Mesenchymal stem cell (in vitro differentiated cells and primary cell): ENCODE measurements around the gene RAET1L.
A peak's percentile ranks its signal among the peaks of the same experiment; 100 is the strongest.
"Not testable (repeated sequence)": the region's sequence is repeated elsewhere in the genome, so short reads cannot be mapped to it uniquely, and the experiment has no call there.

Experiments
- DNase-seq: peaks from one replicate; pipeline ENCODE4 v3.0.0-alpha.2; 2013
- H2AFZ ChIP-seq: one replicate; pipeline ENCODE4 v1.6.1; 2013; ENCODE audit warnings: low read depth, mild to moderate bottlenecking, control low read depth, inconsistent platforms, low read length, moderate library complexity
- H2AK5ac ChIP-seq: 2 replicates; pipeline ENCODE4 v1.6.1; 2013; ENCODE audit warnings: low read length, moderate library complexity, mild to moderate bottlenecking, inconsistent platforms; ENCODE audit not compliant: severe bottlenecking
- H2BK120ac ChIP-seq: one replicate; pipeline ENCODE4 v1.6.1; 2013; ENCODE audit warnings: low read depth, mild to moderate bottlenecking, inconsistent platforms, low read length, moderate library complexity
- H2BK12ac ChIP-seq, 2 experiments: one replicate each; pipeline ENCODE4 v1.6.1; 2013; ENCODE audit warnings: inconsistent platforms in 2 of 2, low read length in 2 of 2, mild to moderate bottlenecking in 2 of 2, moderate library complexity in 2 of 2, control low read depth in 1 of 2
- H2BK15ac ChIP-seq: one replicate; pipeline ENCODE4 v1.6.1; 2013; ENCODE audit warnings: mild to moderate bottlenecking, low read depth, inconsistent platforms; ENCODE audit not compliant: poor library complexity, severe bottlenecking
- H2BK5ac ChIP-seq: 2 replicates; pipeline ENCODE4 v1.6.1; 2013; ENCODE audit warnings: low read depth, mild to moderate bottlenecking, low read length, control low read depth, inconsistent platforms; ENCODE audit not compliant: poor library complexity, severe bottlenecking
- H3K14ac ChIP-seq, 2 experiments: one replicate each; pipeline ENCODE4 v1.6.1; 2013; ENCODE audit warnings: inconsistent platforms in 2 of 2, low read length in 2 of 2, control low read depth in 1 of 2, mild to moderate bottlenecking in 1 of 2, moderate library complexity in 1 of 2
- H3K18ac ChIP-seq, 2 experiments: one replicate each; pipeline ENCODE4 v1.6.1; 2013; ENCODE audit warnings: inconsistent platforms in 2 of 2, low read length in 2 of 2, control low read depth in 1 of 2, low read depth in 1 of 2, mild to moderate bottlenecking in 1 of 2
- H3K23ac ChIP-seq, 2 experiments: one replicate each; pipeline ENCODE4 v1.6.1; 2013; ENCODE audit warnings: inconsistent platforms in 2 of 2, low read length in 2 of 2, mild to moderate bottlenecking in 2 of 2, moderate library complexity in 2 of 2, control low read depth in 1 of 2
- H3K27ac ChIP-seq: 2 replicates; pipeline ENCODE4 v1.5.1; 2013; ENCODE audit warnings: mild to moderate bottlenecking, moderate library complexity, low read length, control low read depth, inconsistent platforms; ENCODE audit not compliant: poor library complexity, severe bottlenecking
- H3K27me3 ChIP-seq, 2 experiments: 2 replicates each; pipeline versions ENCODE4 v1.6.1 to v1.7.0; 2013; ENCODE audit warnings: low read length in 2 of 2, mild to moderate bottlenecking in 2 of 2, moderate library complexity in 2 of 2, control low read depth in 1 of 2, inconsistent platforms in 1 of 2; ENCODE audit not compliant: control insufficient read depth in 1 of 2, insufficient read depth in 1 of 2
- H3K36me3 ChIP-seq, 2 experiments: 2 replicates each; pipeline versions ENCODE4 v1.6.1 to v1.7.0; 2013; ENCODE audit warnings: low read length in 2 of 2, control low read depth in 1 of 2, inconsistent platforms in 1 of 2, low read depth in 1 of 2, mild to moderate bottlenecking in 1 of 2; ENCODE audit not compliant: insufficient read depth in 2 of 2, control insufficient read depth in 1 of 2
- H3K4ac ChIP-seq, 2 experiments: one replicate each; pipeline ENCODE4 v1.6.1; 2013; ENCODE audit warnings: inconsistent platforms in 2 of 2, low read length in 2 of 2, mild to moderate bottlenecking in 2 of 2, moderate library complexity in 2 of 2, control low read depth in 1 of 2, low read depth in 1 of 2
- H3K4me1 ChIP-seq: 2 replicates; pipeline ENCODE4 v1.6.1; 2013; ENCODE audit warnings: low read depth, low read length, control low read depth; ENCODE audit not compliant: control insufficient read depth, insufficient read depth
- H3K4me2 ChIP-seq: 2 replicates; pipeline ENCODE4 v1.6.1; 2013; ENCODE audit warnings: low read length, mild to moderate bottlenecking, inconsistent platforms; ENCODE audit not compliant: poor library complexity, severe bottlenecking
- H3K4me3 ChIP-seq, 2 experiments: 2 replicates each; pipeline versions ENCODE4 v1.5.1 to v1.7.0; 2013; ENCODE audit warnings: low read length in 2 of 2, mild to moderate bottlenecking in 2 of 2, control low read depth in 1 of 2, low read depth in 1 of 2; ENCODE audit not compliant: insufficient read depth in 1 of 2
- H3K79me1 ChIP-seq: replicated peaks from 2 replicates; pipeline ENCODE4 v1.6.1; 2013; ENCODE audit warnings: mild to moderate bottlenecking, control low read depth, low read length, inconsistent platforms; ENCODE audit not compliant: poor library complexity, severe bottlenecking
- H3K9ac ChIP-seq: 2 replicates; pipeline ENCODE4 v1.7.0; 2013; ENCODE audit warnings: mild to moderate bottlenecking, low read length, moderate library complexity
- H3K9me3 ChIP-seq: 2 replicates; pipeline ENCODE4 v1.7.0; 2013; ENCODE audit warnings: mild to moderate bottlenecking, low read length; ENCODE audit not compliant: control insufficient read depth
- H4K8ac ChIP-seq: one replicate; pipeline ENCODE4 v1.6.1; 2013; ENCODE audit warnings: inconsistent platforms, mild to moderate bottlenecking, low read length, moderate library complexity
- H4K91ac ChIP-seq: one replicate; pipeline ENCODE4 v1.6.1; 2013; ENCODE audit warnings: mild to moderate bottlenecking, low read length, inconsistent platforms
- WGBS: methylation state at CpG from one replicate; pipeline ENCODE4 v1.1.7; 2013; ENCODE audit warnings: mixed read lengths; 5-methylcytosine and 5-hydroxymethylcytosine counted together

The RAET1L gene

DNA sequence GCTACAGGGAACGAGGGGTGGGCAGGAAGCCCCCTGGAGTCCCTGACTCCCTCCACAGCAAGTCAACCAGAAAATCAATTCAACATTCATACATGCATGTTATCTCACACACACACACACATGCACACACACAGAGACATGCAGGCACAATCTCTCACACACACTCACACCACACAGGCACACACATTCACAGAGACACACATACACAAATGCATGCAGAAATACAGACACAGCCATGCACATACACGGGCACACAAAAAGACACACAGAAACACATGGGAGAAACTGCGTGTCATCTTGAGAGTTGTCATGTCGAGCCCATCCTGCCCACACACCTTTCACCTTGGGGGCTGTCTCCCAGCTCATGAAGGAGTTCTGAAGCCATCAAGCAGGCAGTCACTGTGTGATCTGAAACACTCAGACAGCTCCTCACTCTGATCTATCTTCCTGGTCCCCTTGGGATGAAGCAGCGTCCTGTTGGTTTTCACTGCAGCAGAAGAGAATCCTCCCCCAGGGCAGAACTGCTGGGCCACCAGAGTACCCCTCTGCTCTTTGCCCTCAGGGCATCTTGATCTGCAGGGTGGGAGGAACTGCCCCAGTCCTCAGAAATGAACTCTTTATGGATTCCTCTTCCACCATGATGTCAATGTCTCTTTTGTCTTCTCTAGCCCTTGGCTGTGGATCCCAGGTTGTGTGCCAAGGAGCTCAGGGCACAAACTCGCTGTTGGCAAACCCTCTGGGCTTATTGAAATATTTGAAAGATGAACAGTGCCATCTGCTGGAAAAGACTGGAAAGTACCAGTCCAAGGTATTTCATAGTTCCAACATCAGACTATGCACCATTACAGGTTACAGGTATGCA is 8.8 kb downstream of the RAET1L start:
- H2BK12ac ChIP-seq: peak overlapping the region in 1 of 2 experiments; percentile 11
- H4K8ac ChIP-seq: no peak overlapping the region
- no peaks in the 10 kb centered on the region for H3K4me1 ChIP-seq
- no peak overlapping the region for H2BK120ac ChIP-seq
- H3K9ac ChIP-seq: no peak overlapping the region
- no peak overlapping the region for H3K23ac ChIP-seq
- no peak overlapping the region for H2AFZ ChIP-seq
- no peak overlapping the region for H3K27ac ChIP-seq
- no peak overlapping the region for H3K4me3 ChIP-seq
- peak; percentile 65 for DNase-seq
- no peak overlapping the region for H2AK5ac ChIP-seq
- H3K18ac ChIP-seq: no peak overlapping the region
- peak overlapping the region in 1 of 2 experiments; percentile 55 for H3K14ac ChIP-seq
- H4K91ac ChIP-seq: no peak overlapping the region
- H3K79me1 ChIP-seq: no peaks in the 10 kb centered on the region
- H3K4ac ChIP-seq: no peak overlapping the region
- no peaks in the 10 kb centered on the region for H3K9me3 ChIP-seq
- H3K36me3 ChIP-seq: no peaks in the 10 kb centered on the region
- H2BK5ac ChIP-seq: no peak overlapping the region
- no peak overlapping the region for H2BK15ac ChIP-seq
- WGBS: 24% methylated on average over 6 of the region's 6 CpGs
- peaks cover 61 to 70% of the 10 kb centered on the region in 2 experiments for H3K27me3 ChIP-seq
- no peak overlapping the region for H3K4me2 ChIP-seq

DNA sequence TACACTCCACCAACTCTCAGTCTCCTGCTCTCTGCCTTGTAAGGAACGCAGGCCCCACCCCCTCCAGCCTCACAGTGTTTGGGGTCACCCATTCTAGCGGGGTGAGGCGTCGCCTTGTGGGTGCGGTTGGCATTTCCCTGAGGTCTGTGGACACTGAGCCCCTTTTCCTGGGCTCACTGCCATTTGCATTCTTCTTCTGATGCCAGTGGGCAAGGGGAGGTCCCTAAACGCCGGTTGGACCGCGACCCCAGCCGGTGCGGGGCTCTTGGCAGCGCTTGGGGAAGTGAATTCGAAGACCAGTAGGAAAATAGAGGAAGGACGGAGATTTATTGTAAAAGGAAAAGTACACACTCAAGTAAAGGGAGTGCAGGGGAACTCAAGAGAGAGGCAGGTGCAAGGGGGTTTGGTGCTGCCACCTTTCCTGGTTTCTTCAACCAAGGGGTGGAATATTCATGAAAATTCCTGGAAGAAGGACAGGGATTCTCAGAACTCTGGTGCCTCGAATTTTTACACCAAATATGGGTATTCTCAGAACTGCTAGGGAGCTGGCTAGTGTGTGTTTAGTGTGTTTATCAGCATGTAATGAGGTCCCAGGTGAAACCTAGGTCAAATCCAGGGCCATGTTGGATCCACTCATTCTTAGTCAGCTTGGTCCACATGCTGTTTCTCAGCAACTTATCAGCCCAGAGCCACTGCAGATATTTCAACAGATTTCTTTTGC is 9.9 kb downstream of the RAET1L start:
- DNase-seq, H3K36me3 ChIP-seq, H3K27ac ChIP-seq, H2BK120ac ChIP-seq, H3K4me3 ChIP-seq, H3K9ac ChIP-seq, H3K4me2 ChIP-seq, H3K4me1 ChIP-seq, H3K9me3 ChIP-seq, H3K23ac ChIP-seq, H2AK5ac ChIP-seq, H2BK5ac ChIP-seq, H2AFZ ChIP-seq, H2BK12ac ChIP-seq, H2BK15ac ChIP-seq, H3K14ac ChIP-seq, H4K8ac ChIP-seq, H3K79me1 ChIP-seq, H3K4ac ChIP-seq, H4K91ac ChIP-seq, H3K18ac ChIP-seq: not testable (repeated sequence)
- 17% methylated on average over 15 of the region's 15 CpGs for WGBS
- peaks cover 56 to 78% of the 10 kb centered on the region in 2 experiments for H3K27me3 ChIP-seq

DNA sequence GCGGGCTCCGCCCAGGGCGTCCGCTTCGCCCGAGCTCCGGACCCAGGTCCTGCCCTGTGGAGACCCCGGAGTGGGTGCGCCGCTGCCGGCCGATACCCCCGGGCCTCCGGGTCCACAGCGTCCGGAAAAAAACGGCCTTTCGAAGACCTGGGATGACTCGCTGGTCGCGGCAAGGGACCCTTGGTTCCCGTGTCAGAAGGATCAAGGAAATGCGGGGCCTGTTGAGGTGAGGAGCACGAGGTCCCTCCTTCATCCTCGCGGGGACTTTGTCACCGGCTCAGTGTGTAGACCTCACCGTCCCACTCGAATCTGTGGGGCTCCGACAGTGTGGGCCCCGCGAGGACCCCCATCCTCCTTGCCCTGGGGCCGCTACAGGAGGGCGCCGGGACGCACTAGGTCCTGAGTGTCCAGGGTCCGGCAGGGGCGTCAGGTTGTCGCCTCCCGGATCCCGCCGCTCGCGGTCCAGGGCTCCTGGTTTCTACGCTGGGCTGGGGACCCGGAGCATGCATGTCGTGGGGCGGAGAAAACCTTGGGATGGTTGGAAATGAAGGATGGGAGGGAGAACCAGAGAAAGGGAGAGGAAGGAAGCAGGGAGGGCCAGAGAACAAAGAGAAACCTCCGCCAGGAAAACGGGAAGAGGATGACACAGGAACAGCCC is 10.6 kb downstream of the RAET1L start:
- H3K4me3 ChIP-seq, H3K9me3 ChIP-seq, H2BK12ac ChIP-seq, H3K9ac ChIP-seq, H2AK5ac ChIP-seq, H2AFZ ChIP-seq, H2BK5ac ChIP-seq, H3K4ac ChIP-seq, H2BK15ac ChIP-seq, H3K4me2 ChIP-seq, H4K91ac ChIP-seq, H2BK120ac ChIP-seq, H3K36me3 ChIP-seq, H3K23ac ChIP-seq, H3K14ac ChIP-seq, H3K27ac ChIP-seq, DNase-seq, H3K79me1 ChIP-seq, H4K8ac ChIP-seq, H3K4me1 ChIP-seq, H3K18ac ChIP-seq: not testable (repeated sequence)
- peaks cover 62 to 83% of the 10 kb centered on the region in 2 experiments for H3K27me3 ChIP-seq
- WGBS: 25% methylated on average over 1 of the region's 50 CpGs
